ENCODE measurements around the gene DTL. TPM values are rescaled to one million over a fixed set of nuclear protein-coding genes. Genes with fewer than 3 reads are reported as not detected.
"Not testable (repeated sequence)": the region's sequence is repeated elsewhere in the genome, so short reads cannot be mapped to it uniquely, and the experiment has no call there.

Gene DTL
- total RNA-seq, 1 experiment from 2014 or later, result 41.0 TPM

GRCh38 chr1:211991695-211992094, 43.9 kb upstream of the DTL start:
- Histone ChIP-seq H4K20me1 (ENCODE audit: insufficient read depth) (no peaks in the 10 kb centered on the region), H3K9ac (ENCODE audit: low read length) (no peak overlapping the region), H3K4me1 (ENCODE audit: control insufficient read depth in 1 of 2, insufficient read depth in 2 of 2, low read length in 2 of 2) (no peaks in the 10 kb centered on the region), H3K36me3 (ENCODE audit: control insufficient read depth in 1 of 2, insufficient read depth in 2 of 2, low read length in 2 of 2) (no peaks in the 10 kb centered on the region), H3K27me3 (ENCODE audit: insufficient read depth, low read length) (no peaks in the 10 kb centered on the region), H3K27ac (ENCODE audit: low read depth, low read length) (no peak overlapping the region), H3K4me2 (ENCODE audit: low read length) (no peak overlapping the region), H3K4me3 (replicated peaks in 1 of 2; ENCODE audit: low read depth in 1 of 2, low read length in 2 of 2) (no peak overlapping the region), H3K79me2 (ENCODE audit: insufficient read depth, low read length) (no peaks in the 10 kb centered on the region), H2AFZ (ENCODE audit: low read depth, low read length, poor library complexity, severe bottlenecking) (no peak overlapping the region), H3K9me2 (ENCODE audit: insufficient read depth) (no peaks in the 10 kb centered on the region), H3K9me3 (ENCODE audit: control insufficient read depth in 1 of 2, insufficient read depth in 1 of 2, low read depth in 1 of 2, low read length in 2 of 2) (no peaks in the 10 kb centered on the region)
- ATAC-seq (no peak), DNase-seq (ENCODE audit: low read depth, low spot score) (no peak)
- BruUV-seq (replicated peaks), result no TSS peak
- CTCF ChIA-PET, result no interaction called here
- intact Hi-C loops (cut with micrococcal nuclease), result no loop called here
- TF ChIP-seq POLR2A (IDR thresholded peaks at IDR 0.05; ENCODE audit: borderline replicate concordance, extremely low read depth, insufficient read depth, insufficient read length) (no peak), ZBTB33 (IDR thresholded peaks at IDR 0.05; ENCODE audit: extremely low read depth, insufficient replicate concordance, low read length) (no peak), CTCF (IDR thresholded peaks at IDR 0.05 in 2 of 3, conservative IDR thresholded peaks at IDR 0.05 in 1 of 3; ENCODE audit: borderline replicate concordance in 1 of 3, insufficient read depth in 1 of 3, low read depth in 2 of 3, low read length in 2 of 3) (no peak), JUND (IDR thresholded peaks at IDR 0.05) (no peak), ZNF274 (IDR thresholded peaks at IDR 0.05; ENCODE audit: low read depth, low read length) (no peak), EGR1 (IDR thresholded peaks at IDR 0.05; ENCODE audit: low read depth) (no peak), POLR2AphosphoS5 (IDR thresholded peaks at IDR 0.05; ENCODE audit: low read depth, low read length) (no peak), SIN3A (IDR thresholded peaks at IDR 0.05; ENCODE audit: low read depth) (no peak), ZFX (IDR thresholded peaks at IDR 0.05) (no peak), ATF3 (IDR thresholded peaks at IDR 0.05) (no peak), FOSL1 (IDR thresholded peaks at IDR 0.05; ENCODE audit: low read depth) (no peak), SP1 (IDR thresholded peaks at IDR 0.05; ENCODE audit: low read depth) (no peak)
- POLR2A ChIA-PET, result no interaction called here
- RAD21 ChIA-PET (ENCODE audit: low non-redundant PET in 1 of 2, low total read pairs in 2 of 2, uncharacterized antibody in 2 of 2, unreplicated experiment in 2 of 2), result no interaction called here

GRCh38 chr1:211997426-211997825, 38.1 kb upstream of the DTL start:
- H3K79me2 ChIP-seq (ENCODE audit: insufficient read depth, low read length); H2AFZ ChIP-seq (ENCODE audit: low read depth, low read length, poor library complexity, severe bottlenecking); H3K4me3 ChIP-seq (replicated peaks in 1 of 2; ENCODE audit: low read depth in 1 of 2, low read length in 2 of 2); H3K4me1 ChIP-seq (ENCODE audit: control insufficient read depth in 1 of 2, insufficient read depth in 2 of 2, low read length in 2 of 2); ATAC-seq; H3K36me3 ChIP-seq (ENCODE audit: control insufficient read depth in 1 of 2, insufficient read depth in 2 of 2, low read length in 2 of 2); H3K27me3 ChIP-seq (ENCODE audit: insufficient read depth, low read length); DNase-seq (ENCODE audit: low read depth, low spot score); intact Hi-C loops (cut with micrococcal nuclease); POLR2A ChIA-PET; H3K9me3 ChIP-seq (ENCODE audit: control insufficient read depth in 1 of 2, insufficient read depth in 1 of 2, low read depth in 1 of 2, low read length in 2 of 2); H3K27ac ChIP-seq (ENCODE audit: low read depth, low read length); H3K9ac ChIP-seq (ENCODE audit: low read length); BruUV-seq (replicated peaks); H3K4me2 ChIP-seq (ENCODE audit: low read length); RAD21 ChIA-PET (ENCODE audit: low non-redundant PET in 1 of 2, low total read pairs in 2 of 2, uncharacterized antibody in 2 of 2, unreplicated experiment in 2 of 2); H4K20me1 ChIP-seq (ENCODE audit: insufficient read depth); H3K9me2 ChIP-seq (ENCODE audit: insufficient read depth): not testable (repeated sequence)
- CTCF ChIA-PET, result interaction anchor here (1.0 kb wide), 1 partner anchor 38 kb away, joined by 3 read pairs; the partner anchor contains the start of genes DTL and INTS7

Measured in HCT116 (cell line).